NCI-H2196 treated with DMSO at 0.1 percent for 48 hours (cell line): ENCODE measurements around the gene RNF208.
A peak's percentile ranks its signal among the peaks of the same experiment; 100 is the strongest.
"Not testable (repeated sequence)": the region's sequence is repeated elsewhere in the genome, so short reads cannot be mapped to it uniquely, and the experiment has no call there.

Experiments used
- DNase-seq: peaks from one replicate; lab custom pipeline; 2025; ENCODE audit not compliant: unreplicated experiment; lab: John Stamatoyannopoulos, UW

The RNF208 gene

GRCh38 chr9:137240318-137240840 lies 18.3 kb upstream of the RNF208 start:
- peak; percentile 32 for DNase-seq

- DNase-seq: not testable (repeated sequence)
Measured at GRCh38 chr9:137239541-137240200, 17.6 kb upstream of the RNF208 start.

DNA sequence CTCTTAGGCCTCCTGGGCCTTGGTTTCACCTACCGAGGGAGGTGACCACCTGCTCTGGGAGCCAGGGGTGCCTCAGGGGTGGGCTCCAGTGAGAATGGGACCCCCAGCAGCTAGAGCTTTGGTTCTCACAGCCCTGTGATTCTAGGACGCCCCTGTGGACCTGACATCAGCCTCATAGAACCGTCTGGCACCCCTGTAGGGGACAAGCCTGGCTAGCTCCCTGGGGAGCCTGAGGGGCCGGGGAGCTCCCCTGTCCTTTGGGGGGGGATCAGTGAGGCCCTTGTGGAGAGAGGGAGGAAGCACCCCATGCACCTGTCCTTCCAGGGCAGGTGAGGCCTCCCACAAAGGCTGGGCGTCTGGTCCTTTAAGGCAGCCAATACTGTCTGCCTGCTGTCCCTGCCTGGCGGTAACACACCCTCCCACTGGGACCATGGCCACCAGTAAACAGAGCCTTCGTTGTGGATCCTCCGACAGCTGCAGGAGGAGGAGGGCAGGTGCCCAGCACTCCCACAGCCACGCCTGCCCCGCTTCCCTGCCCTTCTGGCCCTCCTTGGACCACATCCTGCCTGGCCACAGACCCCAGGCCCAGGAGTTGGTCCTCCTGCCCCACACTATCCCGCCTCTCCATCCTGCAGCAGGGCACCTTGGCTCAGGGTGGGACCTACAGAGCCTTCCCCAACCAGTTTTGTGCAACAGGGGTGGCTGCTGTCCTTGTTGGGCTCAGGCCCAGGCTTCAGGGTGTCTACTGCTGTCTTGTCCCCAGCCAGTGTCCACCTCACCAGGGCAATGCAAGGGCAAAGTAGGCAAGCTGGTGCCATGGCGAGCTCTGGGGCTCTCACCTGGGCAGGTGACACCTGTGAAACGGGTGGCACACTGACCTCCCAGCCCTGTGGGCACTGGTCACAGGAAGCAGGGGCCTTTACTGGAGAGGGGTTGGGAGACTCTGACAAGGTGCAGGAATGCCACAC lies 16.0 kb upstream of the RNF208 start:
- peak; percentile 80 for DNase-seq

DNA sequence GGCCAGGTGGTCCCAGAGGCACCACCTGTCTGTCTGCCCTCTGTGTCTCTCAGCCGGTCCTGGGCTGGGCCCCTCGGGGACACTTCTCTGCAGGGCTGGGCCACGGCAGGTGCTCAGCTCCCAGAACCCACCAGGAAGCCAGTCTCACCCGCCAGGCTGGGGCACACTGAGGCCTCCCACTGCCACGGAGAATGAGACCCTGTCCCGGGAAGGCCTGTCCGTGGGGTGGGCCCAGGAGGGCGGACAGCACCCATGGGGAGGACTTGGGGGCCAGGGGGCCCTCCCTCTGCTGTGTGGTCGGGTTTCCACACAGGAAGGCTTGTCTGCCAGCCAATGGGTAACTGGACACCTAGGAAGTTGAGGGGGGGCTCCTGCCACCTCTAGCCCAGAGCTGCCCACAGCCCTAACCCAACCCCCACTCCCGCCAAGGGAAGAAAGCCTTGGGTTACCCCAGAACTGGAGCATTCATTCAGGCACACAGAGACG lies 14.9 kb upstream of the RNF208 start:
- DNase-seq: peak; percentile 63

GRCh38 chr9:137236238-137236935 lies 14.3 kb upstream of the RNF208 start:
- DNase-seq: peak; percentile 67

GRCh38 chr9:137235424-137236237 lies 13.6 kb upstream of the RNF208 start:
- no peak for DNase-seq

- DNase-seq: no peak
Measured at GRCh38 chr9:137234758-137235423, 12.9 kb upstream of the RNF208 start.

GRCh38 chr9:137234055-137234697 lies 12.1 kb upstream of the RNF208 start:
- DNase-seq: no peak

- no peak for DNase-seq
Measured at GRCh38 chr9:137233143-137233980, 11.3 kb upstream of the RNF208 start.

GRCh38 chr9:137232510-137232909 lies 10.5 kb upstream of the RNF208 start:
- no peak for DNase-seq

GRCh38 chr9:137232101-137232500 lies 10.1 kb upstream of the RNF208 start:
- no peak for DNase-seq

GRCh38 chr9:137231372-137232039 lies 9.5 kb upstream of the RNF208 start:
- no peak for DNase-seq

DNA sequence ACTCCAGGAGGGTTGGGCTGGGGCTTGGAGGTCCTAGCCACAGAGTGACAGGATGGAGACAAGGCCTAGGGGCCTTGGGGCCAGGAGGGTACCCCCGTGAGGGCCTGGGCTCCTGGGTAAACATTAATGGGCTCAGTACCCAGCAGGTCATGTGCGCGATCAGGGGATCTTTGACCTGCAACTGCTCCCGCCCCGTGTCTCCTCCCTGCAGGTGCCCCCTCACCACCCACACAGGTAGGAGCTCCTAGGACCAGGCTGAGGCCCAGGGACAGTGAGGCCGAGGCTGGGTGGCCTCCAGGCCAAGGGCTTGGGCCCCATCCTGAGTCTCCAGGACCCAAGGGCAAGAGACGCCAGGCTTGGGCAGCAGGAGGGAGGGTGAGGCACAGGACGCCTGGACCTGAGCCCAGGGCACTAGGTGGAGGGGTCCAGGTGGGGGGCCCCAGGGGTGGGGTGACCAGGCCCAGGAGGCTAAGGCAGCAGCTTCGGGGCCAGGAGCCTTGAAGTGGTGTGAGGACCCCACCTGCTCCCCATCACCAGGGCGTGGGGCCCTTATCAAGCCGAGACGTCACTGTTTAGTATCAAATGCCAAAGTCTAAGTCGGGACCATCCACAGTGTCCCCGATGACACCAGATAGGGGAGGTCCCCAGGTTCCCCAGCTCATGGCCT lies 8.8 kb upstream of the RNF208 start, which contains the start of gene SLC34A3:
Gene SLC34A3 (plus strand): TSS at position 197 of the 667 bp plus-strand sequence. CDS start 802 bp downstream, outside the sequence.
- DNase-seq: no peak

DNA sequence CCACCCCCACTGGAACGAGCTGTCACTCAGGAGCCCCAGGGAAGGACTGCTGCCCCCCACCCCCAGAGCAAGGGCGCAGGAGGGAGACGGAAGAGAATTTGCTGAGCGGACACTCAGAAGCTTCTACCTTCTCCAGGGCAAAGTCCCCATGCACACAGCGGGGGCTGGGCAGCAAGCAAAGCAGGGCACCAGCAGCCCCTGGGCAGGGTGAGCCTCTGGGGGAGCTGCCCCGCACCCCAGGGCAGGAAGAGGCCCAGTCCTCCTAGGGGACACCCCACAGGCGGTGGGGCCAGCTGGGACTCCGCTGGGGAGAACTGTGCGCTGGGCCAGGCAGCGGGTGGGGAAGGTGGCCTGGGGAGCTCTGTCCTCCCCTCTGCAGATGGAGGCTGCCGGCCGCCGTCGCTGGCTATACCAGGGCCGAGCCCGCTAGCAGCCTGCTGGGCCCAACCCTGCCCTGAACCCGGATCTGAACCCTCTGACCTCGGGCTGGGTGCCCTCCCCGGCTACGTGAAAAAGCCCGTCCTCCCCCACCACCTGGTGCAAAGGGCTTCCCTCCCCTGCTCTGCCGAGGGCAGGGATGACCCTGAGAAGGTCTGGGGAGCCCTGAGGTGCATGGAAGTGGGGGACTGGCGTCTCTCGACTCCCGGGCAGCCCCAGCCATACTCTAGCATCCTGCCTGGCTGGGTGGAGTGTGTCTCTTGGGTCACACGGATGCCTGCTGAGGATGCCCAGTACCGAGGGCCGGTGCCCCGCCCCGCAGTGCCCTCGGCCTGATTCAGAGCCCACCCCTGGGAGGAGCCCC lies 8.1 kb upstream of the RNF208 start:
- DNase-seq: no peak

DNA sequence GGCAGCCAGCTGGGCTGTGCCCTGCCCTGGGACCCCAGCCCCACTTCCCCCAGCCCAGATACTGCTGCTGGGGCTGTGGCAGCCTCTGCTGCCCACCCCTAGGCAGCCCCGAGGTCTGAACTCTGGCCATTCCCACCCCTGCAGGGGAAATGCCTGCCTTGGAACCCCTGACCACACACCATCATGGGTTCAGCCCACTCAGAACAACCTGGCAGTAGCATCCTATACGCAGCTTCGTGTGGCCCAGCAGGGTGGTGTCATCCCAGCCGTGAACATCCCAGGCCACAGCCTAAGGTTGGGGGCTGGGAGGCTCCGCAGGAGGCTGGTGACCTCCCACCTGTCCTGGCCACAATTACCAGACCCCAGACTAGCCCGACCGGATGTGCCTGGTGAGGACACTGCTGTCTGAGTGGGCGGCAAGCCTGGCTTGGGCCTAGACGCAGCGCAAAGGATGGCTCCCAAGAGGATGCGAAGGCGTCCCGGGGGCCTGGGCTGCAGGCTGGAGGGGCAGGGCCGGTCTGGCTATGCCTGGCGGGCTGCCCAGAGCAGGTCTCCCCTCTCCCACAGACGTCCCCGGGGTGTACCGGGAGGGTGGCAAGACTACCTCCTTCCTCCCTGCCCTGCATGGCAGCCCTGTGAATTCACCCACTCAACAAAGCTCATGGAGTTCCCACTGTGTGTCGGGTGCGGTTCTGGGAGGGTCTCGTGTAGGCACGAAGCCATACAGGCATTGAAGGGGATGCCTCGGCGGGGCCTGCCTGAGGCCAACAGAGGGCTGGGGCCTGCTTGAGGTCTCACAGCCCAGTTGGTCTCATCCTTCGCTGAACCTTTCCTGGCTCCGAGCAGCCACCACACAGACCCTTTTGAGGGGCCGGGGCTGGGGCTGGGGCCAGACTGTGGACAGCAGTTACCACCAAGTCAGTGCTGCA lies 7.2 kb upstream of the RNF208 start:
- DNase-seq: no peak
